ENCODE data around the gene SUMO2. TPM values are rescaled to one million over a fixed set of nuclear protein-coding genes. Genes with fewer than 3 reads are reported as not detected.

SUMO2 gene
- total and polyA plus RNA-seq, 2 of the 13 experiments (the other 11 are each of a cell fraction or from before 2014, with no cell fraction given): 337 to 553 TPM

DNA sequence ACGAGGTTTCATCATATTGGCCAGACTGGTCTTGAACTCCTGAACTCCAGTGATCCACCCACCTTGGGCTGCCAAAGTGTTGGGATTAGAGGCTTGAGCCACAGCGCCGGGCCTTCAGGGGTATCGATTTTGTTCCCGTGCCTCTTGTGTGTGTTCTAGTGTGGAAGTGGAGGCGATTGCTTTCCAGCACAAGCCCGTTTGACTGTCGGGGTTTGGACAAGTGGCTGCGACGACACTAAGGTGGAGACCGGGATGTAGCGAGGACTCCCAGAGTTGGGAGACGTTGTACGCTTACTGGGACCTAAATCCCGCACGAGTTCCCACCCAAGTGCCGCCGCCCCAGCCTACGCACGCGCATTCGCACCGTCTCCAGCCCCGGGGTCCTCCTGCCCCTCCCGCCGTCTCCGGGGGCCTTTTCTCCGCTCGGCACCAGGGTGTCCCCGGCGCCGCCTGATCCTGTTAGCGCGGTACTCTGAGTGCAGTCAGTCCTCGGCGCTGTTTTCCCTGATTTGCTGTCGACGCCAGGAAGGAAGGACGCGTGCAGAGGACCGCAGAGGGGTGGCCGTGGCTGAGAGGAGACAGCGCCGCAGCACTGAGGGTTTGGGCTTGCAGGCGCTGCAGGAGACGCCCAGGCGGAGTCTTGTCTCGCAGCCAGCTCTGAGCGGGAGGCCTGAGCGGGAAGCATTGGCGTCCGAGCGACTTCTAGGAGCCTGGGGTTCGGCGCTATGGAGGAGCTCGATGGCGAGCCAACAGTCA is 22.5 kb upstream of the SUMO2 start, which contains the start of gene NUP85 (continued):
- TF ChIP-seq, protein P1, sequence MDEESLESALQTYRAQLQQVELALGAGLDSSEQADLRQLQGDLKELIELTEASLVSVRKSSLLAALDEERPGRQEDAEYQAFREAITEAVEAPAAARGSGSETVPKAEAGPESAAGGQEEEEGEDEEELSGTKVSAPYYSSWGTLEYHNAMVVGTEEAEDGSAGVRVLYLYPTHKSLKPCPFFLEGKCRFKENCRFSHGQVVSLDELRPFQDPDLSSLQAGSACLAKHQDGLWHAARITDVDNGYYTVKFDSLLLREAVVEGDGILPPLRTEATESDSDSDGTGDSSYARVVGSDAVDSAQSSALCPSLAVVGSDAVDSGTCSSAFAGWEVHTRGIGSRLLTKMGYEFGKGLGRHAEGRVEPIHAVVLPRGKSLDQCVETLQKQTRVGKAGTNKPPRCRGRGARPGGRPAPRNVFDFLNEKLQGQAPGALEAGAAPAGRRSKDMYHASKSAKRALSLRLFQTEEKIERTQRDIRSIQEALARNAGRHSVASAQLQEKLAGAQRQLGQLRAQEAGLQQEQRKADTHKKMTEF (CRISPR knock-in tag; IDR thresholded peaks at IDR 0.05): peak; percentile 96
- TF ChIP-seq KLF13 (CRISPR knock-in tag; IDR thresholded peaks at IDR 0.05) (no peak), CAMTA2 (CRISPR knock-in tag; IDR thresholded peaks at IDR 0.05; ENCODE audit: borderline replicate concordance) (peak; percentile 77; the same call in 1 of the 2 replicates), POGZ (CRISPR knock-in tag; IDR thresholded peaks at IDR 0.05) (peak; percentile 82), ZNF253 (CRISPR knock-in tag; IDR thresholded peaks at IDR 0.05; ENCODE audit: borderline replicate concordance) (no peak), DZIP1 (CRISPR knock-in tag; IDR thresholded peaks at IDR 0.05) (peak; percentile 93; the same call in 1 of the 2 replicates), ZNF839 (CRISPR knock-in tag; IDR thresholded peaks at IDR 0.05; ENCODE audit: borderline replicate concordance) (peak; percentile 58; the same call in 1 of the 2 replicates), CBFB (CRISPR knock-in tag; IDR thresholded peaks at IDR 0.05) (peak; percentile 79), ZNF678 (CRISPR knock-in tag; IDR thresholded peaks at IDR 0.05) (peak; percentile 87; the same call in 1 of the 2 replicates), JUN (CRISPR knock-in tag; IDR thresholded peaks at IDR 0.05) (no peak), MZF1 (CRISPR knock-in tag; IDR thresholded peaks at IDR 0.05; ENCODE audit: borderline replicate concordance) (no peak), KDM5A (IDR thresholded peaks at IDR 0.05; ENCODE audit: borderline replicate concordance, low read length) (peak; percentile 95; the same call in 1 of the 2 replicates), ZNF639 (CRISPR knock-in tag; conservative IDR thresholded peaks at IDR 0.05) (no peak; the same call in 1 of the 2 replicates), ZNF343 (CRISPR knock-in tag; IDR thresholded peaks at IDR 0.05) (no peak), TBL1XR1 (IDR thresholded peaks at IDR 0.05; ENCODE audit: borderline replicate concordance, low read length, partially characterized antibody) (no peak), ZC3H13 (CRISPR knock-in tag; IDR thresholded peaks at IDR 0.05) (no peak), ZFP36L2 (CRISPR knock-in tag; IDR thresholded peaks at IDR 0.05) (peak; percentile 67; the same call in 1 of the 2 replicates)
- TF ChIP-seq, protein P2, sequence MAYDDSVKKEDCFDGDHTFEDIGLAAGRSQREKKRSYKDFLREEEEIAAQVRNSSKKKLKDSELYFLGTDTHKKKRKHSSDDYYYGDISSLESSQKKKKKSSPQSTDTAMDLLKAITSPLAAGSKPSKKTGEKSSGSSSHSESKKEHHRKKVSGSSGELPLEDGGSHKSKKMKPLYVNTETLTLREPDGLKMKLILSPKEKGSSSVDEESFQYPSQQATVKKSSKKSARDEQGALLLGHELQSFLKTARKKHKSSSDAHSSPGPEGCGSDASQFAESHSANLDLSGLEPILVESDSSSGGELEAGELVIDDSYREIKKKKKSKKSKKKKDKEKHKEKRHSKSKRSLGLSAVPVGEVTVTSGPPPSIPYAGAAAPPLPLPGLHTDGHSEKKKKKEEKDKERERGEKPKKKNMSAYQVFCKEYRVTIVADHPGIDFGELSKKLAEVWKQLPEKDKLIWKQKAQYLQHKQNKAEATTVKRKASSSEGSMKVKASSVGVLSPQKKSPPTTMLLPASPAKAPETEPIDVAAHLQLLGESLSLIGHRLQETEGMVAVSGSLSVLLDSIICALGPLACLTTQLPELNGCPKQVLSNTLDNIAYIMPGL (CRISPR knock-in tag; IDR thresholded peaks at IDR 0.05; ENCODE audit: borderline replicate concordance in 1 of 2, low read depth in 1 of 2): peak; percentile 93 to 95
- TF ChIP-seq, protein P3, sequence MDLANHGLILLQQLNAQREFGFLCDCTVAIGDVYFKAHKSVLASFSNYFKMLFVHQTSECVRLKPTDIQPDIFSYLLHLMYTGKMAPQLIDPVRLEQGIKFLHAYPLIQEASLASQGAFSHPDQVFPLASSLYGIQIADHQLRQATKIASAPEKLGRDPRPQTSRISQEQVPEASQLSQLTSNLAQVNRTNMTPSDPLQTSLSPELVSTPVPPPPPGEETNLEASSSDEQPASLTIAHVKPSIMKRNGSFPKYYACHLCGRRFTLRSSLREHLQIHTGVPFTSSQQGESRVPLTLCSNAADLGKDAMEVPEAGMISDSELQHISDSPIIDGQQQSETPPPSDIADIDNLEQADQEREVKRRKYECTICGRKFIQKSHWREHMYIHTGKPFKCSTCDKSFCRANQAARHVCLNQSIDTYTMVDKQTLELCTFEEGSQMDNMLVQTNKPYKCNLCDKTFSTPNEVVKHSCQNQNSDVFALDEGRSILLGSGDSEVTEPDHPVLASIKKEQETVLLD (CRISPR knock-in tag; IDR thresholded peaks at IDR 0.05; ENCODE audit: low read depth): no peak; the same call in 1 of the 2 replicates

Data from HepG2 (cell line).